HG03135 (cell line): ENCODE data around the gene LMBRD2.

ENCODE experiments used
- ATAC-seq: cut with Tn5 transposase; IDR thresholded peaks from one replicate; pipeline ENCODE4 v1.9.1; 2021; ENCODE audit warnings: mild to moderate bottlenecking, moderate library complexity; ENCODE audit not compliant: unreplicated experiment

LMBRD2 gene

GRCh38 chr5:36054647-36055046 lies 97.0 kb downstream of the LMBRD2 start:
- ATAC-seq: no peak

- no peak for ATAC-seq
Measured at GRCh38 chr5:36052538-36052937, 99.1 kb downstream of the LMBRD2 start.

GRCh38 chr5:36049949-36050348 lies 101.7 kb downstream of the LMBRD2 start:
- no peak for ATAC-seq
